NT2/D1 (cell line): ENCODE results near the gene TMEM63B.

Experiments
- YY1 ChIP-seq: IDR thresholded peaks from 2 replicates; pipeline ENCODE4 v1.6.1; 2011; ENCODE audit not compliant: insufficient read length, insufficient read depth
- ZNF274 ChIP-seq: IDR thresholded peaks from 2 replicates; pipeline ENCODE4 v1.6.1; 2011; ENCODE audit warnings: mild to moderate bottlenecking, low read depth, low read length

GRCh38 chr6:44101832-44102231 is 25.5 kb upstream of the TMEM63B start:
- no peak for TF ChIP-seq YY1
- no peak for TF ChIP-seq ZNF274
